Bone marrow (tissue), 2 donors: ENCODE data around the gene TNFSF18.
"Not testable (repeated sequence)": the region's sequence is repeated elsewhere in the genome, so short reads cannot be mapped to it uniquely, and the experiment has no call there.

Experiments
- DNase-seq, 2 donors: peaks; one replicate each; lab custom pipeline; 2025; lab: John Stamatoyannopoulos, UW

Gene TNFSF18, protein sequence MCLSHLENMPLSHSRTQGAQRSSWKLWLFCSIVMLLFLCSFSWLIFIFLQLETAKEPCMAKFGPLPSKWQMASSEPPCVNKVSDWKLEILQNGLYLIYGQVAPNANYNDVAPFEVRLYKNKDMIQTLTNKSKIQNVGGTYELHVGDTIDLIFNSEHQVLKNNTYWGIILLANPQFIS

DNA sequence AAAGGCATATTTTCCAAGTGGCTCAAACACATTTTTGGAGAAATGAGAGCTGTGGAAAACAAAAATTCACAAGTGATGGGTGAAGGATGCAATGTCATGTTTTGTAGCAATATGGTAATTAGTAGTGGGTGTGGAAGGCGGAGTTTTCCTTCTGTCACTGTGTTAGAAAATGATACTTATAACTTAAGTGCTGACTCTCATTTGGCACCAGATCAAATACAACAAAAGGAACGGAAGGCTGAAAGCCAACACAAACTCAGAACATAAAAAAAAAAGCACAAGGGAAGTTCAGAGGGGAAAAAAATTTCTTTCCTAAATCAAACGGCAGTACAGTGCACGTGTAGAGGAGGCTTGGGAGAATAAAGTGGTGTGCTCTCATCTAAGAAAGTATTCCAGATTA lies at the start of gene TNFSF18:
TNFSF18 (minus strand) TSS at position 77 of the 400 bp plus-strand sequence; CDS start at position 32, 45 bp downstream.
- peak in 1 of 2 donors; percentile 51 for DNase-seq

DNA sequence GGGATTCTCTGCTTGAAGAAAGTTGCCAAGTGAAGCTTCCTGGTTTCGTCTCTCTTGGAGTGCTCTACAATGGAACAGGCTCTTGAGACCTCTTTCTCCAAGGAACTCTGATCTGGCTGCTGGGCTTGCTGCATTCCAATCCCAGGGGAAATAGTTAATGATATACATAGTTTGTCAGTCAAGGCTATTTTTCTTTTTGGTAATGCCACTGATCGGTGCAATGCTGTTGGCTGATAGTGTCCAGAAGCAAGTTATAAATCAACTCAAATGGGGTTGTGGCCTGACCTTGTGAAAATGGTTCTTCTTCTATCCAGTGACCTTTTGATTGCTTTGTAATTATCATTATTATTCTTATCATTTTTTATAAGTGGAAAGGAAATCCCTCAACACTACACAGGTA lies 48.4 kb upstream of the TNFSF18 start:
- no peak for DNase-seq

DNA sequence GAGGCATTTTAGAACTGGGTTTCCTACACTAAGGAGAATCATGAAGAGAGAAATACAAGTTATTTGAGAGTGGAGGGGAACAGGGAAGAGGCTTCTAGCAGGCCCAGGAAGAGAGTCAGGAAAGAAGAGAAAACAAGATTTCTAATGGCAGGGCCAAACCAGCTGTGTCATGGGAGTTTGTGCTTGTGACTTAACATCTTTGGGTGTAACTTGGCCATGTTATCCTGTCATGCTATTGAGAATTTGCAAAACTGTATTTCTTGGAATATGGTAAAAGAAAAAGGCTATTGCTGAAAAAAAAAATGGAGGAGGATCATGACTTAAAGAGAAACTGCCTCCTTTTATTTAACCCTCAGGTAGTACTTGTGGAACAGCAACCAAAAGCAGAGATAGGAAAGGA lies 47.4 kb upstream of the TNFSF18 start:
- peak in 1 of 2 donors; percentile 1 for DNase-seq

DNA sequence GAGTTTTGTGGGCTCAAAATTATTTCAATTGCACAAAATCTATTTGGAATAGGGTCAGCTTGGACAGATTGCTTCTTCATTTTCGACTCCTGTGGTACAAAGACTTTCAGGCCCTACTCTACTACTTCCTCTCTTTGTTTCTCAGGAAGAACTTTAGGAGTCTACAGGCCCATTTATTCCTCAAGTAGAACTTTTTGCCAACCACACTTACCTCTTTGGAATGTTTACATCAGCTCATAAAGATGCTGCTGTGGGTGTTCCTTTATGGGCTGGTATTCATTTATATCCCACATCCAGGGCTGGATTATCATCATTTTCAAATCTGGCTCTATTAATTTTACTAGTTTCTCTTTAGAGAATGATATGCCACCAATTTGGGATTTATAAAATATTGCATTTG lies 46.3 kb upstream of the TNFSF18 start:
- no peak for DNase-seq

DNA sequence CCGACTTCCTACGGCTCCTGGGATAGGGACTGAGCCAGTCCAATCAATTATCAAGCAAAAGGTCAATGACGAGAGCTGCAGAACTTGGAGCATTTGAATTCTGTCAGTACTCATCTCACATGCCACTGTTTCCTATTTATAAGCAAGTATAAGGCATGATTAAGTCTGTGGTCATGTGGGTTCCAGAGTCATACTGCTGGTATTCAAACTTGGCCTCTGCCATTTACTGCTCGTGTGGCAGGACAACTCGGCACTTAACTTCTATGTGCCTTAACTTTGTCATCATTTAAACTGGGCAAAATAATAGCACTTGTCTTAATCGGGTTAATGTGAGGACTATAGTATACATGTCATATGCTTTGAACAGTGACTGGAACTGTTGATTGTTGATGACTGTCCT lies 44.9 kb upstream of the TNFSF18 start:
- no peak for DNase-seq

DNA sequence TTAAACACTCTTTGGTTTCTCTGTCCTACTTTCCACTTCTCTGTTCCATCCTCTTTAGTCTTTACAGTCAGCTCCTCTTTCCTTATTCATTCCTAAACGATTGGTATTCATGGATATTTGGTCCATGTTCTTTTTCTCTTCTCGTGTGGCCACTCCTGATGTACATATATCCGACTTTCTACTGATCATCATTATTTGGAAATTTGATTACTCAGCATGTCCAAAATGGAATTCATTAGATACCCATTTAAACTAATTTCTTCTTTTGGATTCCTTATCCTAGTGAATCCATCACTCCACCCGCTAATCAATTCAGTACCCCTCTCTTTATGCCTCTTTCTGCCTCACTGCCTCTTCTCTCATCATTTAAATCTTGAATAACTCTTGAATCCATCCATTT lies 43.8 kb upstream of the TNFSF18 start:
- no peak for DNase-seq

DNA sequence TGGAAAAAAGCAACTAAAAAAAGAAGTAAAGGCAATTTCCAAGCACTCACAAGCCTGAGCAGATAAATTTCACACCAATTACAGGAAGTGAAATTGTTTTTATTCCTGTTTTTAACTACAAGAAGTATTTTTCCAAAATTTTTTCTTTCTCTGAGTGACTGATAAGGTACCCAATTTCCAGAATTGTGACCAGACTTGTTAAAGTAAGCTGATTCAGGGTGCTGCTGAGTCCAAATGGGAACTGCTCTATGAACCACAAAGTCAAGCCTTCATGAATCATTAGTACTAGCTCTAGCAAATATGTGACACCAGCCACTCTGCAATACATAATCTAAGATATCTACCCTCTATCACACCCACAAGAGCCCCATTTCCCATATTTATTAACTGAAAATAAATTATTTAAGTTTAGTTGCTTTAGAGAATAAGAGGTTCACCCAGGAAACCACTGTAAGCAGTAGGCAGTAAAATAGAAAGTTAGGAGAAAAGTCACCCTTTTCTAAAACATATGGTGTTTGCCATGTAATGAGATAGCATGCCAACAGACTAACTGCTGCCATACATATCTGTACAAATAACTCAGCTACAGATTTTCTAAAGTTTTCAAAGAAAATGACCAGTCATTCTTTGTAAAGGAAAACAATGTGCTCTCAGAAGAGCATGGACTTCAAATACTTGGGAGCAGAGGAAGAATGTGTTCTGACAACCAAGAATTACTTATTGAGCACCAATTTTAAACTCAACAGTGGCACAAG lies 43.1 kb upstream of the TNFSF18 start:
- no peak for DNase-seq

DNA sequence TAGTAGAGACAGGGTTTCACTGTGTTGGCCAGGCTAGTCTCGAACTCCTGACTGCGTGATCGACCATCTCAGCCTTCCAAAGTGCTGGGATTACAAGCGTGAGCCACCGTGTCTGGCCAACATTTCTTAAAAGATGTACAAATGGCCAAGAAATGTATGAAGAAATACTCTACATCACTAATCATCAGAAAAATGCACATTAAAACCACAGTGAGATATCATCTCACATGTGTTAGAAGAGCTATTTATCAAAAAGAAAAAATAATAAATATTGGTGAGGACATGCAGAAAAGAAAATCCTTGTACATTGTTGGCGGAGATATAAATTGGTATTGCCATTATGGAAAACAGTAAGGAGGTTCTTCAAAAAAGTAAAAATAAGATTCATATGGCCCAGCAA lies 33.6 kb upstream of the TNFSF18 start:
- DNase-seq, result no peak

DNA sequence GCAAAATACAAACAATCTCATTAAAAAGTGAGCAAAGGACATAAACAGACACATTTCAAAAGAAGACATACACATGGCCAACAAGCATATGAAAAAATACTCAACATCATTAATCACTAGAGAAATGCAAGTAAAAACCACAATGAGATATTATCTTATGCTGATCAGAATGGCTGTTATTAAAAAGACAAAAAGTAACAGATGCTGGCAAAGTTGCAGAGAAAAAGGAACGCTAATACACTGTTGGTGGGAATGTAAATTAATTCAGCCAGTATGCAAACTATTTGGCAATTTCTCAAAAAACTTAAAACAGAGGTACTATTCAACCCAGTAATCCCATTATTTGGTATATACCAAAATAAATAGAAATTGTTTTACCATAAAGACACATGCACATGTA lies 32.2 kb upstream of the TNFSF18 start:
- DNase-seq, result no peak

DNA sequence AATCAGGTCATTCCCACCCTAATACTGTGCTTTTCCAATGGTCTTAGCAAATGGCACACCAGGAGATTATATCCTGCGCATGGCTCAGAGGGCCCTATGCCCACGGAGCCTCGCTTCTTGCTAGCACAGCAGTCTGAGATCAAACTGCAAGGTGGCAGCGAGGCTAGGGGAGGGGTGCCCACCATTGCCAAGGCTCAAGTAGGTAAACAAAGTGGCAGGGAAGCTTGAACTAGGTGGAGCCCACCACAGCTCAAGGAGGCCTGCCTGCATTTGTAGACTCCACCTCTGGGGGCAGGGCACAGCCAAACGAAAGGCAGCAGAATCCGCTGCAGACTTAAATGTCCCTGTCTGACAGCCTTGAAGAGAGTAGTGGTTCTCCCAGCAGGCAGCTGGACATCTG lies 23.5 kb upstream of the TNFSF18 start:
- DNase-seq, result not testable (repeated sequence)

DNA sequence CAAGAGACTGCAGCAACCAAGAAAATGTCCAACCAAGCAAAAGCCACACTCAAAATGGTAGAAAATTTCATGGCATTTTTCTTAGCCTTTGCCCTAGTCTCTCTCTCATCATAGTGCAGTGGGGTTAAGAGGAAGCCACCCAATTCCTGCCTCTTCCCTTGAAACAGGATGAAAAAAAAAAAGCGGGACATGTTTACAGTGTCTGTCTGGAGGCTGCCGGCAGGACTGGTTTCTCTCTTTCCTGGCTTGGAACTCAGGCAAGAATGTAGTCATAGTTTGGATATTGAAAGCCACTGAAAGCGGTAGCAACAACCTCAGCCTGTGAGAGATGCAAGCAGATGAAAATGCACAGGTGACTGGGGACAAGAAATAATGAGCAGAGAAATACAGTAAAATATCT lies 13.3 kb upstream of the TNFSF18 start:
- no peak for DNase-seq

DNA sequence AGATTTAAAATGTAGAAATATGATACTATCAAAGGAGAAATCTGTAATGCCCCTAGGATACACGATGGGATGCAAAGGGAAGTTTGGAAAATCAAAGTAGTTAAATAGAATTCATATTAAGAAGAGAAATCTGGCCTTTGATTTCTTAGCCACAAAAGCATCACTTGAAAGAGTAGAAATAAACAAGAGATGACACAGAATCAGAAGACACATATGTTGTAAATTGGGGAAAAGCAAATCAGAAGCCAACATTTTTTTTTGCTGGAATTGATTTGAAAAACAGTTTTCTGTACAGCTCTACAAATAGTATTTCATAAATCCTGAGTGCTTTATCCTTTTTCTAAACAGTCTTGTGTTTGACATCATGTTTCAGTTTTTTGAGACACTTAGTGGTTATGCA lies 12.4 kb upstream of the TNFSF18 start:
- DNase-seq, result no peak

DNA sequence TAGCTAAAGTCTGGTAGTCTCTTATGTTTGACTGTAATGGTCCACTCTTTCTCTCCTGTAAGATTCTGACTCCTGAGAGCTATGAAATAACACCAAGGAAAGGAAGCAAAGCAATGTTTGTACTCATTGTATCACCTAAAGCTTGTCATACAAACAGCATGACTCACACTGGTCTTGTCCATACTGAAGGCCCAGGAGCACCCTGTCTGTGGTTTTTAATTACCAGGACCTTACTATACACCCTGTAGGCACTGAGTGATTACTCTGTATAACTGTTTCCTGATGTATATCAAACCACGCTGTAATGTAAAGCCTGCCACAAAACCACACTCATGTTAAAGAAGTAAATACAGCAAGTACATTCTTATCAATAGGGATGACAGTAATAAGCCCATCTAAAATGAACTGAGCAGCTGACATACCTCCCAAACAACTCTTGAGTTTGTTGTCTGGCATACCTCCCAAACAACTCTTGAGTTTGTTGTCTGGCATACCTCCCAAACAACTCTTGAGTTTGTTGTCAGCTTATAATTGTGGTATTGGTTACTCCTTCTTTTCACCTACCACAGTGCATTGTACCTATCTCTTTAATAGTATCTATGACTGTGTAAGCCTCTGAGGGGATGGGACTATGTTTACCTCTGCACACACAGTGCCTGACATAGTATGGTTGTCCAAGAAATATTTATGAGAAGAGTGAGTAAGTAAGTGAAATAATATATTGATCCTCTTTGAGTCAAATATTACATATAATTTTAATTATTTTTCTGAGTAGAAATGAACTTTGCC lies 11.6 kb upstream of the TNFSF18 start:
- no peak for DNase-seq

DNA sequence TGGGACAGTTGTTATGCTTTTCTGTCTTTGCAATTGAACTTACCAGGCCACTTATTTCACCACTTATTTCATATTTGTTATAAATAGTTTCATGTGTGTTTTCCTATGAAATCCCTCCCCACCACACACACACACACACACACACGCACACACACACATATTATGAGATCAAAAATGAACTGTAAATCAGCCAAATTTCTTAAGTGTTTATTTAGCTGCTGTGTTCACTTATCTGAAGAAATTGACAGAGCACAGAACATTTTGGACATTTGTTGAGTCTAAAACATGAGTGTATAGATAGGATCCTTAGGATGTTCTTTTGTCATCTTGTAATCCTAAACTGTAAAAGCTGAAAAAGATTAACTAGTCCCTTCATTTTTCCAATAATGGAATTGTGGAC lies 7.8 kb upstream of the TNFSF18 start:
- no peak for DNase-seq

DNA sequence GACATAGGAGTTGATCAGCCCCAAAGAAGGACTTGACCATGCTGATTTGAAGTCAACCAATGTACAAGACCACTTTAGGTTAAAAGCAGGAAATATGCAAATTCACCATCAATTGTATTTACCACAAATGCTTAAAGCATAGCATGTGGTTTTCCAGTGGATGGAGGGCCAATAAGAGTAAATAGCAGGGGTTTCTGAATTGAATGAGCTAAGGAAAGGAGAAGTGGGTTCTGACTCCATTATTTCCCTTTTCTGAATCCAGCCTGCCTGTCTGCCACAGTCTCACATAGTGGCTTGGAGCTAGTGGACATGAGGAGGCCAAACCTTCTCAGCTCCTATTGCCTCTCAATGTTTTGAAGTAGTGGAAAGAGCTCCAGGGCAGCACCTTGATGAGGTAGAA lies 7.2 kb upstream of the TNFSF18 start:
- DNase-seq, result peak in 1 of 2 donors; percentile 17

DNA sequence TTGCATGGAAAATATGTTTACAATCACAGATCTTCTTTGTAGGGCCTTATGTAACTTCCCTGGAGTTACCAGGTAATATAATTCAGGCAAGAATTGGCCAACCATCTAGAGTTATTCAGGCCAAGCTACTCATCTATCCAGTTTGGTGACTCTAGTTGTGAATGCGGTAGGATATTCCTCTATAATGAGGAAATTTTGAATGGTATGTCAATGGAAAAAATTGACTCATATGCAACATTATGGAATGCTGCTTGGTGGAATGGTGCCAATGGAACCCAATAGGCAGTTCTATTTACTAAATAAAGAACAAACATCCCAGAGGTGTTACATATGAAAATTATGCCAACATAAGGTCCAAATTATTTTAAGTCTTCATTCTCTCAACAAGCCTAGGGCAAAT lies 5.6 kb upstream of the TNFSF18 start:
- no peak for DNase-seq

DNA sequence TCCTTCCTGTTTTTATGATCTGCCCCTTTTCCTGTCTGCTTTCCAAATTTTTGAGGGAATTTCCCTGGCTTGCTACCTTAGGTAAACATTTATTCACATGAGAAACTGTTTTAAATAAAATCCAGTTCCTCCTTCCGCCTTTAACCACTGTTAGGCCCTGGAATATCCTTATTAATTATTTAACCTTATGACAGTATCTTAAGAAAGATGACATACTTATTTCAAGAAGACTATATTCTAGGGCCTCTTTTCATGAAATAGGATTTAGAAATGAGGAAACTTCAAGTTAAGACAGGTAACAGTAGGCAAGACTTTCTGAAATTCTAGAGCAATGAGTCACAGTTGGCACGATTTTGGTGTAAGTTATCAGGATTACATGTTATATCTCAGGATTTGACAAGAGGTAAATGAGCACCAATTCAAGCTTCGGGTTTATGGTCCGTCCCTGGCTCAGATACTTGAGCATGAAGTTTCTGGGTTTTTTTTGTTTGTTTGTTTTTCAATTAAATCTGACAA lies 2.0 kb upstream of the TNFSF18 start:
- no peak for DNase-seq

DNA sequence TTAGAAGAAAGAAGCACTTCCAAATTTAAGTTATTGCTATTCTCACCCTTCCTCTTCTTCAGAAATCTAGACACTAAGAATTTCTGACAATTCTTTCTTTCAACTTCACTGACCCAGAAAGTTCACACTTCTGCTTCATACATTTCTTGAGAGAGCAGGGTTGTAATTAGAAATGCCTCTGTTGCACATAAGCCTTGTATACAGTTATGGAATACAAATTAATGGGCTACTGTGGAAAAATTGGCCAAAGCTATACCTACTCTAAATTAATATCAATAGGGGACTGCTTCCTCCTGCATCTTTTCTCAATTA lies 1.5 kb downstream of the TNFSF18 start:
- no peak for DNase-seq

DNA sequence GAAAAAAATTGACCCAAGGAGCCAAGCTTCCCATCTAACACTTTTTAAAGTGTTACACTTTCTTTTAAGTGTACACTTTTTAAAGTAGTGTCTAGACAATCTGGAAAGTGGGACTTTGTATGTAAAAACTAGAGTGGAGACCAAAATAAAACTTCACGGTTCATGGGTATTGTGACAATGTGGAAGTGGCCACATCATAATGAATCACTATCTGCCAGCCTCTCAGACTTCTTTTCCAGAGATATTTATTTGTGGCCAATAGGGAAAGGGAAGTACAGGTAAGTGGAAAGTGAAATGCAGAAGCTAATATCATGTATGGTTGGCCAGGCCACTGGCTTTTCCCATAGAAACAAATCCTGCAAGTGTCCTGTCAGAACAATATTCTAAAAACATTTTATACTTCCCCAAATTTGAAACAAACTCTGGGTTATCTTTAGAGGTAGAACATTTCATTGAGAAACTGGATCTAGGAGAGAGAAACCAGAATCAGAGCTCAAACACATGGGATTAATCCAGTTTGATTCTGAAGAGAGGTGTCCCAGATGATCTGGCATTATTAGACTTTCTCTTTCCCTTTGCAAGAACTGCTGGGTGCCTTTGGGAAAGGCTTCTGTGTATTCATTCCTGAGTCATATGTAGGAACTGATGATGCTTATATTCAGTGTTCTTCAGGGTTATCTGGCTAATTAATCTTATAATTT lies 2.0 kb downstream of the TNFSF18 start:
- DNase-seq, result no peak

DNA sequence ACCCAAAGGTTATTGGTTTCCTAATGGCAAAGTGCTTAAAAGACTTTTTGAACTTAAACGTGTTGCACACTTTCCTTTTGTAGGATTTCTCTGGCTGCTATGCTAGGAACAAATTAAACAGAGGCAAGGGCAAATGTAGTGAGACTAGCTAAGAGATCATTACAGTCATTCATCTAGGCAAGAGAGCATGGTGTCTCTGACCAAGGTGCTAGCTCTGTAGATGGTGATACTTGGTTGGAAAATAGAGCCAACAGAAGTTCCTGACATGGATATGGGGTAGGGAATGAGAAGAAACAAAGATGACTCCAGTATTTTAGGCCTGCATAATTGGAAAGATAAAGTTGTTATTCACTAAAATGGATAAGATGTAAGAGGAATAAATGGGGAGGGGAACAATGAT lies 6.1 kb downstream of the TNFSF18 start:
- DNase-seq, result no peak

DNA sequence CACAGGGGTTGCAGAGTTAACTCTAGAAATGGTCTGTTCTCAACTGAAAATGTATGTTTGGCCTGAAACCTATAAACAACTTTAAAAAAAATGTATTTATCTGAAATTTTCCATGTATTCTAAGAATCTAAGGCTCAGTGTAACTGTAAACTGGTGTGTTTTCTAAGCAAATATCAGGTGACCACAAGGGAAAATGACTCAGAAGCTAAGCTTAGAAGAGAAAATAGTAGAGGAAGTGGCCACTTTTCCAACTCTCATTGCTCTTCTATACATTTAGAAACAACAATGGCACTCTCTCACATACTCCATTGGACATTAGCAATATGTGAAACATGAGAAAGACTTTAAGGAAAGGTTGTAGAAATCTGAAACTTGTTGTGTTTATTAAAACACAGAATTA lies 7.5 kb downstream of the TNFSF18 start:
- peak in 1 of 2 donors; percentile 19 for DNase-seq

DNA sequence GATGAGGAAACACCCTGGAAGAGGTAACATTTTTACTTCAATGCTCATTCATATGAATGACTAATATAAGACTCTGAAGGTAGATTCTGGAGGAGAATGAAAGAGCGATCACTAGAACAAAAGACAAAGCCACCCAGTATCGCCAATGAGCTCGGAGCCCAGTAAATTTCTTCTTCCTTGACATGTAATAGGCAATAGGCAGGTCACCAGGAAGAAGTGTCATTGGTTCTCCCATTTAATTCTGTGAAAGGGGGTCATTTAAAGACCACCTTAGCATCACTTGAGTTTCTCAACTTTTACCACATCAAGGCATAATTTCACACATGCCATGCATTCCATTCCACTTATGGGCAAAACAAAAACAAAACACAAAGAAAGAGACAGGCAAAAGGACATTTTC lies 7.9 kb downstream of the TNFSF18 start:
- DNase-seq, result no peak
